ENCODE results near the gene RABAC1.

RABAC1 gene

DNA sequence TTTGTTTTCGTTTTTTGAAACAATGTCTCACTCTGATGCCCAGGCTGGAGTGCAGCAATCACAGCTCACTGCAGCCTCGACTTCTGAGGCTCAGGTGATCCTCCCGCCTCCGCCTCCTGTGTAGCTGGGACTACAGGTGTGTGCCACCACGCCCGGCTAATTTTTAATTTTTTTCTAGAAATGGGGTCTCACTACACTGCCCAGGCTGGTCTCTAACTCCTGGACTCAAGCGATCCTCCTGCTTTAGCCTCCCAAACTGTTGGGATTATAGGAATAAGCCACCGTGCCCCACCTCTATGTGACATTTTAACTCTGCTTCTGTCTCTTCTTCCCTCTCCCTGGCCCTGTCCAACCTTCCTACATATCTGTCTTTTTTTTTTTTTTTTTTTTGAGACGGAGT, 29.8 kb upstream of the RABAC1 start:
- DNase-seq = no peak

DNA sequence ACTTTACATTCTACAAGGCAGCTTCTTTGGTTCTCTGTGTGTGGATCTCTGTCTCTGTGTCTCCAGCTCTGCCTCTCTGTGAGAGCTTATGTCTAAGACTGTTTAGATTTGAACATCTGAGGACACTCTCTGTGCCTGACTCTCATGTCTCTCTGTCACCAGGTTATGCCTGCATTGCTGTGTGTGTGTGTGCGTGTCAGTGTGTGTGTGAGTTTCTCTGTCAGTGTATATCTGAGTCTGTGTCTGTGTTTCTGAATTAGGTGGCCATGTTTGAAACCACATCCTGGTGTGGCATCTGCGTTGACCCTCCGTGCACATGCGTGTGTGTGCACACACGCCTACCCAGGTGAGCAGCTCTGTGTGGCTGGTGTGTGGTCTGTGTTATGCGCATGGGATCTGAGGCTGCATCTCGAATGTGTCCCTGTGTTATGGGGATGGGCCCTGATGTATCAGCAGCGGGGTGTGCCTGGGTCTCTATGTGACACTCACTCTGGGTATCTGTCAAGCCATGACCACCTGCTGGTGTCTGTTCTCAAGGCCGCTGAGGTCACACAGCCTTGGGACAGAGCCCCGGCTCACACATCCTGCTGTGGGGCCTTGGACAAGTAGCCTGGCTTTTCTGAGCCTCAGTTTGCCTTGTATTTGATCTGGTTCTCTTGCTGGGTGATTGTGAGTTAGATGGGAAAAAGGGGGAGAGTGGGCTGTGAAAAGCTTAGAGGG, 28.2 kb upstream of the RABAC1 start:
- no peak for DNase-seq

DNA sequence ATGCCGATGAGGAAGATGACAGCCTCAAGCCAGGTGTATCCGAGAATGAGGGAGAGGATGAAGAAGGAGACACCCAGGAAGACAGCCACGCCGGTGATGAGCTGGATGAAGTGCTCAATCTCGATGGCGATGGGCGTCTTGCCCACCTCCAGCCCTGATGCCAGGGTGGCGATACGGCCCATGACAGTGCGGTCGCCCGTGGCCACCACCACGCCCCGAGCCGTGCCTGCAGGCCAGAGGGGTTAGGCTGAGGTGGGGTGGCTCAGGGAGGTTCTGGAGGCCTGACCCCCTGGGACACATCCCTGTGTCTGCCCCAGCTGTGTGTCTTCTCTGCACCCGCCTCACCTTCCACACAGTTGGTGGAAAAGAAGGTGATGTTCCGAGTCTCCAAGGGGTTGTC, 25.8 kb upstream of the RABAC1 start:
- no peak for DNase-seq

DNA sequence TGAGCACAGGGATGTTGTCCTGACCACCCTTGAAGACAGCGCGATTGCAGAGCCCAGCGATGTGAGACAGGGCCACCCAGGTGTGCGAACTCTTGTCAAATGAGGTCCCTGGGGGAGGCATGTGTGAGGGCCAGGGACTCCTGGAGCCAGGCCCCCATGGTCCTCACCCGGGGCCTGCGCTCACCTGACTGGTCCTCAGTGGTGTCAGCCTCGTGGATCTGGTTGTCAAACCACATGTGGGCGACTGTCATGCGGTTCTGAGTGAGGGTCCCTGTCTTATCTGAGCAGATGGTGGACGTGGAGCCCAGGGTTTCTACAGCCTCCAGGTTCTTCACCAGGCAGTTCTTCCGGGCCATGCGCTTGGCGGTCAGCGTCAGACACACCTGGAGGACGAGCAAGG, 22.6 kb upstream of the RABAC1 start:
- no peak for DNase-seq

DNA sequence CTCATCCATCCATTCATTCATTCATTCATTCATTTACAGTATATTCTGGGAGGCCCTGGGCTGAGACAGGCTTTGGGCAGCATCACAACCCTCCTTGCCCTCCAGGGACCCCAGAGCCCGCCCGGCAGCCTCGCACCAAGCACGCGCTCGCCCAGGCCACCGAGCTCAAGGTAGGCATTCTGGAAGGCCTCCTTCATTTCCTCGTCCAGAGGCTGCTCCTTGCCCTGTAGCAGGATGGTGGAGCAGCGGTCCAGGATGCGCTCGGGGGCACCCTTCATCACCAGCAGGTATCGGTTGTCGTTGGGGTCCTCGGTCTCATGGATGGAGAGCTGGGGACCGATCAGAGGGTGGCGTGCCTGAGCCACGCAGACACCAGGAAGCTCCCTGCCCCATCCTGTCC, 19.3 kb upstream of the RABAC1 start:
- no peak for DNase-seq

DNA sequence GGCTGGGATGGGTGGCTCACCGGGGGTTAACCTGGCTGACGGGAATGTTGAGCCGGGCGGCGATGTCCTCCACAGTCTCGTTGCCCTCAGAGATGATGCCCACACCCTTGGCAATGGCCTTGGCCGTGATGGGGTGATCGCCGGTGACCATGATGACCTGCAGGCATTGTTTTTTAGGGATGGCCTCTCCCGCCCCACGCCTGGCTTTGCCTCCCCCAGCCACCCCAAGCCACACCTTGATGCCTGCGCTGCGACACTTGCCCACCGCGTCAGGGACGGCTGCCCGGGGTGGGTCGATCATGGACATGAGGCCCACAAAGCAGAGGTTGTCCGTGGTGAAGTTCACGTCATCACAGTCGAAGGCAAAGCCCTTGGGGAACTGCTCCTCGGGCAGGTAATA, 18.8 kb upstream of the RABAC1 start:
- DNase-seq = no peak

DNA sequence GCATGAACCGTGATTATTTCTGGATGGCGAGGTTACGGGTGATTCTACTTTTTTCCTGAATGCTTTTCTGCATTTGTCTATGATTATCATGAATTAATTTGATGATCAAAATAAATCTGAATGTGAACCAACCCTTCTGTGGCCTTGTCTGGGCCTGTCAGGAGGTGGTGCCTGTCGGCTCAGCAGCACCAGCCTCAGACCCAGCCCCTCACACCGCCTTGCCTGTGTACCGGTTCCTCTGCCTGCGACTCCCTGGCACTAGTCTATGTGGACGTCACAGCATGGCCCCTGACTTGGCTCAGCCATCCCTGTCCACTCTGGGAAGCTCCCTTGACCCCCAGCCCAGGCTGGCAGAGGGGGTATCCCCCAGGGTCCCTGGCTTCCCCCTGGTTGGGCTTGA, 15.5 kb upstream of the RABAC1 start:
- DNase-seq = no peak

DNA sequence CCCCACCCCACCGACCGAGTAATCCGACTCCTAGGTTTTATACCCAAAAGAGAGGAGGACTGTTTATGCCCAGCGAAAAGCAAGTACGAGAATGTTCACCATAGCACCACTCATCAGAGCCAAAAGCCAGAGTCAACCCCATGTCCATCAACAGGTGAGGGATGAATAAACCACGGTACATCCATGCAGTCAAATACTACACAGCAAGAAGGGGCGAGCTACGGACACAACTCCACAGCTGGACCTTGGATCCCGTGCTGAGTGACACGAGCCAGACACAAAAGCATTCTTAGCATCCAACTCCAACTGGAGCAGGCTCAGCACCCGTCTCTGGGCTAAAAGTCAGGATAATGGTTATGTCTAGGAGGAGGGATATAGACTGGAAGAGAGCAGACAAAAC, 12.2 kb upstream of the RABAC1 start:
- DNase-seq = no peak

DNA sequence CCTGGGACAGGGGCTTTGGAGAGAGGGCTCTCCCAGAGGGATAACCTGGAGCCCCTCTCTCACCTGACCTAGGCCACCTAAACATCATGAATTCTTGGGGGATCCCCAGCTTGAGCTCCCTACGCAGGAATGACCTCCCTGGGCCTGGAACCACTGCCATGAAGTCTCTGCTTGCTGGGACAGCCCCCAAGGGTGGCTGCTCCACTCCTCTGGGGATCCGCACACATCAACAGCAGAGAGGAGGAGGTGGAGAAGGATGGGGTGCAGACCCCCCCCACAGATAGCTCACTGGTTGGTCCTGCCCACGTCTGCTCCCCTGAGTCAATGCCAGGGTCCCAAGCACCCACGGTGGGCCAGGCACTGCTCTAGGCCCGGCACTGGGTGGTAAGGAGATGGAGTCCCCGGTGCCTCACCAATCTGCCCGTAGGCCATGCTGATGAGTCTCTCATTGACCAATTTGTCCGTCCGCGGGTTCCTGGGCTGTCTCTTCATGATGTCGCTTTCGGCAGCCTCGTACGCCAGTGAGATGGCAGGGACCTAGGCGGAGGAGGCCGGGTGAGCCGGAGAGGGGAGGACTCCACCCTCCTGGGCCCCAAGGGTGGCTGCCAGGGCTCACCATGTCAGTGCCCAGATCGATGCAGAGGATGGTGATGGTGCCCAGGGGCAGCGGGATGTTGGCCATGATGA, 10.8 kb upstream of the RABAC1 start:
- DNase-seq = no peak

DNA sequence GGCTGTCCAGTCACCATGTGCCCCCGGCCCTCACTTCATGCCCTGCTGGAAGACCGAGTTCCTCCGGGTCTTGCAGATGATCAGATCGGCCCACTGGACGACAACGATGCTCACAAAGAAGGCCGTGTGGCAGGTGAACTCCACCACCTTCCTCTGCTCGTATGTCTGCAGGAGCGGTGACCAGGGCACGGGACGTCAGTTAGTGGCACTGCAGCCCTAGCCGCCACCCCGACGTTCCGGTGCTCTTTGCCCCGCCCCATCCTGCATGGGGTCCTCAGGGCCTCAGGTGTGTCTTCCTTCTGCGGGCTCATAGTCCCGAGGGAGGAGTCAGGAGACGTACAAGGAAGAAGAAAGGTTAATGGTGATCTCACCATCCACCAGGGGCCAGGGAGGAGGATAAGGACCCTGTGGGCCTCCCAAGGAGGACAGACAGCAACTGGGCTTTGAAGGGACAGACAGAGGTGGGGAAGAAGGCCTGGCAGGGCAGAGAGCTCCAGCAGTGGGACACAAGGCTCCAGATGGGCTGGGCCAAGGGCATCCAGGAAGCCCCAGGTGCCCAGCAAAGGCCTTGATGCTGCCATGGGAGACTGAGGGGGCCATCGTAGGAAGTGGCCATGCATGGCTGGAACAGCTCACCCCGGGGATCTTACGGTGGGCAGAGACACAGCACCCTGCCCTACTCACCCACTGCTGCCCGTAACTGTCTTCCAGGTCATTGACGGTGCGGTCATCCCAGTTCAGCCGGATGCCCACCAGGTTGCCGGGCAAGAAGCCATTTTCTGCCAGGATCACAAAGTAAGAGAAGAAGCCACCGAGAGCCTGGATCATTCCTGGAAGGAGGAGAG, 9.9 kb upstream of the RABAC1 start:
- no peak for DNase-seq

DNA sequence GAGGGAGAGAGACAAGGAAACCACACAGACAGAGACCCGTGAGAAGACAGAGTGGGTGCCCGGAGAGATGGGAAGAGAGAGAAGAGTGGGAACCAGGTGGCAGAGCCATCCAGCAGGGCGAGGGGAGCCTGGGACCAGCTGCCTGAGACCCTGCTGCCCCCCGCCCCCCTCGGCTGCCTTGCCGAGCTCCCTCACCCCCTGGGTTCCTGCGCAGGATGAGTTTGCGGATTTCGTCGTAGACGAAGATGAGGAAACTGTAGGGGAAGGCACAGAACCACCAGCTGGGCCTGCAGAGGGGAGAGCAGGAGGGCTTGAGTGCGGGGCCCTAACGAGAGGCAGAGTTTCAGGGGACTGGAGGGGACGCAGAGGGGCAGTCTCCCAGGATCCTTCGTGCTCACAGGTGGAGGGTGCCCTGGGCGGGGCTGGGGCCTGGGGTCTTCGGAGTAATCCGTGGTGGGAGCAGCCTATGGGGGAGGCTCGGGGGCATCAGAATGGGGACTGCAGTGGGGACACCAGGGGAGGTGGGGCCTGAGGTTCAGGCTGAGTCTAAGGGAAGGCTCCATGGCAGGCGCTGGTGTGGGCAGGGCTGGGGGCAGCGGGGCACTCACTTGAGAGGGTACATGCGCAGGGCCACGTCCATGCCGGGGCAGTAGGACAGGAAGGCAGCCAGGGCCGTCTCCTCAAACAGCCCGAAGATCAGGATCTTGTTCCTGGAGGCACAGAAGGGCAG, 8.1 kb upstream of the RABAC1 start:
- peak in 1 of 2 donors; percentile 3 for DNase-seq

DNA sequence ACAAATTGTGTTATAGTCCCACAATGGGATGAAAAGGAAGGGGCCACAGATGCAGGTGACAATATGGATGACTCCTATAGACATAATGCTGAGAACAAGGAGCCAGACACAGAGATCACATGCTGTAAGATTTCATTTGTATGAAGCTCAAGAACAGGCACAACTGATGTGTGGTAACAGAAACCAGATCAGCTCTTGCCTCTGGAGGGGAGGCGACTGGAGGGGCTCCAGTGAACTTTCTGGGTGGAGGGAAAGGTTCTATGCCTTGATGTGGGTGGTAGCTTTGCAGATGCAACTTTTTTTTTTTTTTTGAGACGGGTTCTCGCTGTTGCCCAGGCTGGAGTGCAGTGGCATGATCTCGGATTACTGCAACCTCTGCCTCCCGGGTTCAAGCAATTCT, 6.0 kb upstream of the RABAC1 start:
- DNase-seq = no peak

DNA sequence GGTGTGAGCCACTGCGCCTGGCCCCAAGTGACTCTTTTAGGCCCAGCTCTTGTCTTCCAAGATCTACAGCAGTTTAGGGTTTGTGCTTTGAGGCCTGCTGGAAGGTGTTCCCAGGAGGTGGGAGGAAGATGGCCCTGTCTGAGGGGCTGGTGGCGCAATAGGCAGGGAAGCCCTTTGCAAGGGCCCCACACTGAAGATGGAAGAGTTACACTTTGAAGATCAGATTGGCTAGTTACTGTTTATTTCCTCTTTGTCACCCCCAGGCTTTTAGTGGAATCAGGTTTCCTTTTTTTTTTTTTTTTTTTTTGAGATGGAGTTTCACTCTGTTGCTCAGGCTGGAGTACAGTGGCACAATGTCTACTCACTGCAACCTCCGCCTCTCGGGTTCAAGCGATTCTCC, 1.9 kb upstream of the RABAC1 start:
- no peak for DNase-seq

DNA sequence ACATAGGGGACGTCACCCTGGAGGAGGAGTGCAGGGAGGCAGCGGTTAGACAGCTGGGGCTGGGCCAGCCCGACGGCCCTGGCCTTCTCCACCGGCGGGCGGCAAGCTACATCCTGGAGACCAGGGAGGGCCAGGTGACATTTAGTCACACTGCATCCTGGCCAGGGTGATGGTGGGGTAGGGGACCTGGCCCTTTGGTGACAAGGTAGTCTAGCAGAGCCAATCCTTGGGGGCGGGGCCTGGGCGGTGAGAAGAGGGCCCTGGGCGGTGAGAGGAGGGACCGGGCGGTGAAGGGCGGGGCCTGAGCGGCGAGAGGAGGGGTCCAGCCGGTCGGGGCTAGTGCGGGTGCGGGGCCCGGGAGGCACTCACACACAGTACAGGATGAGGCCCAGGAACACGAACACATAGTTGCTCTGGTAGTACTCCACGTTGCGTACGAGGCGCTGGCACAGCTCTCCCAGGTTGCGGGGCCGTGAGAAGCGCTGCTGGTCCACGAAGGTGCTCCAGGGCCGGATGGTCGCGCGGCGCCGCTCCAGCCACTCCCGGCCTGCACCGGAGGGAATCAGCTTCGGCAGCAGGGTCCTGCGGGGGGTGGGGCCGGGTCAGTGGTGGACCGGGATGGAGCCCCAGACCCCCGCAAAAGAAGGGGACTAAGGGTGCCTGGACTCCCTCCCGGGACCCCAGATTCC, 610 bp downstream of the RABAC1 start:
- DNase-seq = peak; percentile 25 to 47

DNA sequence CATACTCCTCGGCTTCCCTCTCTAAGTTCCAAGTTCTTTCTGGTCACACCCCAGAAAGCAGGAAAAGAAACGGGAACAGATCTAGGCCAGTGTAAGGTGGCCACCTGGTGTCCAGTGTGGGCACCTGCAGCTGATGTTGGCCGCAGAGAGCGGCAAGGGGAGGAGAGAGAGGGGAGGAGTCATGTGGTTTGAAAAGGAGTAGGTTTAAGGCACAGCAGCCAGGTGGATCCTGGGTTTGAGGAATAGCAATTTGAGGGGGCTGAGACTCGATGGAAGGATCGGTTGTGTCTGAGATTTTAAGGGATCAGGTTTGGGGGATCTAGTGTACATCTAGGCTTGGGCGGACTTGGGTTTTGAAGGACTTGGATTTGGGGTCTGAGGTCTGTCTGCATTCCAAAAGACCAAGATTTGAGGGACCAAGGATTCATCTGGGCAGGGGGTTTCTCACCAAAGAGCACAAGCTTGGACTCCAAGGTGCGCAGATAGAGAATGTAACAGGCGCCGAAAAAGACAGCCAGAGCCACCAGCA, 1.2 kb downstream of the RABAC1 start:
- peak; percentile 75 to 81 for DNase-seq

DNA sequence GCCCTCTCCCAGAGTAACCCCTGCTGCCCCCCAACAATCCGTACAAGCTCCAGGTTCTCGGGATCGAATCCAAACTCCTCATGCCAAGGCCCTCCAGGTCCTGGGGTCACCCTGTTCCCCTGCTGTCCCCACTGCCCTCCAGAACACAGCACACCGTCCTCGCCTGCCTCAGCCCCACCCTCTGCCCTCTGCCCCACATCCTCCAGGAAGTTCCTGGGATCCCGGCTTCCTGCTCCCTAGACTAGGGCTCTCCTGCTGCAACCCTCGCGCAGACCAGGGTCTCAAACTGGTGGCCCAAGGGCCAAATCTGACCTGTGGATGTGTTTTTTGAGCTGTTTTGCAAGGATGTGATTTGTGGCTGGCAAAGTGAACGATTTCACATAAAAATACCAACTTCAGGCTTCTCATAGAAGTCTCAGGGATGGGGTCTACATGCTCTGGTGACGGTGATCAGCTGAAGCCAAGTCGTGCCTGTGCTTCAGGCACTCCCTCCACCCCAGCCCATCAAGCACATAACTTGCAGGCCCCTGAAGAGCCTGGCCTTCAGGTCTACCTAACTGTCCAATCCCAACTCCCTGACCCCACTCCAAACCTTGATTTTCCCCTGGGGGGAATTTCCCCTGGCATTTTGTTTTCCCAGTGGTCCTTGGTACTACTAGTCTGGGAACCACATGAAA, 1.8 kb downstream of the RABAC1 start:
- DNase-seq = no peak

DNA sequence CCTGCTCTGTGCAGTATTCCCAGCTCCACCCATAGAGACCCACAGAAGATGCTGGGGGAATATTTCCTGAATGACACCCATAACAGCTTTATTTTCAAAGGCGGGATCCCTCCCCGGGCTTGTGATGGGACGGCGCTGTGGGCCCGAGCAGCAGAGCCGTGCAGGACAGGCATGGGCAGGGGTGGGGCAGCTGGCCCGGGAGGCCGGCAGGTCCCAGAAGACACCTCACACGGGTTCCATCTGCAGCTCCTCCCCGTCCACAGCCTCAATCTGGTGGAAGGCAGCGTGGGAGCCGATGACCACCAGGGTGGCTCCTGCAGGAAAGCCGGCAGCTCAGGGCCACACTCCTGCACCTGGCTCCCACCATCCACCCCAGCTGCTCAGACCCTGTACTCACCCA, 2.5 kb downstream of the RABAC1 start:
- no peak for DNase-seq

DNA sequence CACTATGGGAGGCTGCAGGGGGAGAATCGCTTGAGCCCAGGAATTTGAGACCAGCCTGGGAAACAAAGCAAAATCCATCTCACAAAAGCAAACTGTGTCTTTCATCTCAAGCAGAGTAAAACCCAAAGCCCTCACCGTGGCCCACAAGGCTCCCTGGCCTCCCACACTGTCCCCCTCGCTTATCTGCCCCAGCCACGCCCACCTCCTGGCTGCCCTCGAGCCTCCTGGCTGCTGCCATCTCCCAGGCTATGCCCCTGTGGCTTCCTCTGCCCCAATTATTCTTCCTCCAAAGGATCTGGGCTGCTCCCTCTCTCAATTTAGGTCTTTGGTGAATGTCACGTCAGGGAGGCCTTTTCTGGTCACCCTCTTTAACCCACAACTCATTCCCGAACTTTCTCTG, 3.6 kb downstream of the RABAC1 start:
- DNase-seq = no peak

DNA sequence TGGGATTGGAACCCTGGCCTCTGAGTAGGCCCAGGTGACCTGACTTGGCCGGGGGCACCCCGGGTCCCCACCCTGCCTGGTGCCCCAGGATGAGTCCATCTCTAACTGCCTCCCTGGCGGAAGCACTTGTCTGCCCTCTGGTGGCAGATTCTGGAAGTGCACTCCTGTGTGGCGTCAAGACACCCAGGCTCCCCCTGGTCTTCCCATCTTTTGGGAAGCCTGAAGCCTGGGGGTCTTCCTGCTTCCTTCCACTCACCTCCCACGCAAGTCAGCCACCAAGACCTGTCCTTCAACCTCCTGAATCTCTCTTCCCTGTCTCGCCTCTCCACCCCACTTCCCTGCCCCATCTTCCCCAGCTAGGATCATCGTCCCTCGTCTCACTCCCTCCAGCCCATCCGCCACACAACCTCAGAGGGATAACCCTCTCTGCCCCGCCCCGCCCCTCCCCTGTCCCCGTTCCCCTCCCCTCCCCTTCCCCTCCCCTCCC, 7.4 kb downstream of the RABAC1 start:
- DNase-seq = peak; percentile 77 to 78

DNA sequence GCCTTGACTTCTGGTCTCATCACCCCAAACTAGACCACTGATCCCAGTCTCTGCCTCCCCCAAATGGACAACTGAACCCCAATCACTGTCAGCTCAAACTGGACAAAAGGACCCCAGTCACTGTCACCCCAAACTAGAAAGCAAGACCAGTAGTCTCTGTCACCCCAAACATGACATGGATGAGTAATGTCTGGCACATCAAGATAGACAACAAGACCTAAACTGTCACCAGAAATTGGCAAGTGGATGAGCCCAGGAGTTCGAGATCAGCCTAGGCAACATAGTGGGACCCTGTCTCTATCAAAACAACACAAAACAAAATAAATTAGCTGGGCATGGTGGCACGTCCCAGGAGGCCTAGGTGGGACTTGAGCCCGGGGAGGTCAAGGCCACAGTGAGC, 12.0 kb downstream of the RABAC1 start:
- DNase-seq = no peak

DNA sequence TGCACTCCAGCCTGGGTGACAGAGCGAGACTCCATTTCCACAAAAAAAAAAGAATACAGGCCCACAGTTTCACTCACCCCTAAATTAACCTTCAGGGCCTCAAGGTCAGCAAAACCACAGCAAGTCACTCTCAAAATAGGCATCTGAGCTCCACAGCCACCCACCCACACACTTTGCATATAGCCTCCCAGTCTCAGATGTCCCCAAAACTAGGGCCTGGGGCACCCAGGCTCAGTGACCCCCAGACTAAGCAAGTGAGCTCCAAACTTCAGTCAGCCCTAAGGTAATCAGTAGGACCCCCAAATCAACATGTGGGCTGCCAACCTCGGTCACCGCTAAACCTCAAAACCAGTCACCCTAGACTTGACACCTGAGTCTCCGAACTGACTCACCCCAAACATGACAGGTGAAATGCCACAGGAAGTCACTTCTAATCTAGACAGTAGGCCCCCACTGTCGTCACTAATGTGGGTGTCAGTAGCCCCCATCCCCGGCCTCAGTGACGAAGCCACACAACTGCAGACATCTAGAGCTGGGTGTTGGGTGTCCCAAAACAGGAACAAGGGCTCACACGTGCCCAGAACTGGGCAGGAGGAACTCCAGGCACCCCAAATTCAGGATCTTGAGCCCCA, 13.9 kb downstream of the RABAC1 start:
- no peak for DNase-seq
